Lower leg skin (tissue), 3 donors: ENCODE data around the gene PCGF1.

Source experiments
- CTCF ChIP-seq, 3 donors: fragments of 450-650 bp; IDR thresholded peaks; one replicate each; pipeline ENCODE4 v1.5.1; 2016; ENCODE audit warnings: antibody characterized with exemption in 3 of 3, mild to moderate bottlenecking in 3 of 3, moderate library complexity in 2 of 3
- POLR2A ChIP-seq, 2 donors: fragments of 450-650 bp; IDR thresholded peaks; one replicate each; pipeline ENCODE4 v1.6.1; 2016 to 2017; ENCODE audit warnings: antibody characterized with exemption in 2 of 2, mild to moderate bottlenecking in 1 of 2, moderate library complexity in 1 of 2

- TF ChIP-seq CTCF (IDR thresholded peaks at IDR 0.05) (no peak), POLR2A (IDR thresholded peaks at IDR 0.05) (no peak)
Observed at GRCh38 chr2:74491648-74492544, 15.6 kb downstream of the PCGF1 start.
